Upper lobe of left lung (tissue), 6 donors: Measurements from ENCODE around the gene INPP5D. TPM values are rescaled to one million over a fixed set of nuclear protein-coding genes. Genes with fewer than 3 reads are reported as not detected.

ENCODE experiments used
- ATAC-seq, 2 donors: fragments of 200-7000 bp; cut with Tn5 transposase; one replicate each; pipeline ENCODE4 v1.9.1; 2022; ENCODE audit warnings: mild to moderate bottlenecking in 2 of 2, moderate library complexity in 2 of 2; ENCODE audit not compliant: low FRiP score in 2 of 2
- DNase-seq, 2 donors: peaks; one replicate each; pipeline ENCODE4 v3.0.0-alpha.2; 2019 to 2020
- H3K27ac ChIP-seq, 4 donors: fragments of 200-600 bp; sonication (generic); one replicate each; pipeline ENCODE4 v1.5.1; 2016 to 2019
- H3K27me3 ChIP-seq, 4 donors: fragments of 200-600 bp; sonication (generic); one replicate each; pipeline ENCODE4 v1.5.1; 2017 to 2019
- H3K36me3 ChIP-seq, 4 donors: fragments of 200-600 bp; sonication (generic); one replicate each; pipeline ENCODE4 v1.5.1; 2016 to 2019
- H3K4me1 ChIP-seq, 4 donors: fragments of 200-600 bp; sonication (generic); one replicate each; pipeline ENCODE4 v1.5.1; 2018 to 2019
- H3K4me3 ChIP-seq, 4 donors: fragments of 200-600 bp; sonication (generic); one replicate each; pipeline ENCODE4 v1.5.1; 2017 to 2019; ENCODE audit warnings: mild to moderate bottlenecking in 2 of 4, moderate library complexity in 1 of 4
- H3K9me3 ChIP-seq, 4 donors: fragments of 200-600 bp; sonication (generic); one replicate each; pipeline ENCODE4 v1.5.1; 2018 to 2019
- EP300 ChIP-seq, 4 donors: sonication (generic); formaldehyde crosslinking; IDR thresholded peaks; one replicate each; pipeline ENCODE4 v1.5.1; 2017; ENCODE audit warnings: antibody characterized with exemption in 4 of 4, control low read depth in 2 of 4
- POLR2A ChIP-seq, 4 donors: fragments of 450-650 bp; IDR thresholded peaks; one replicate each; pipeline ENCODE4 v1.5.1; 2016 to 2017; ENCODE audit warnings: antibody characterized with exemption in 4 of 4, mild to moderate bottlenecking in 2 of 4
- POLR2AphosphoS5 ChIP-seq, 2 donors: sonication (generic); formaldehyde crosslinking; IDR thresholded peaks; one replicate each; pipeline ENCODE4 v1.5.1; 2017; ENCODE audit warnings: antibody characterized with exemption in 2 of 2
- WGBS, 2 donors: methylation state at CpG; one replicate each; pipeline ENCODE4 v1.1.5; 2017 to 2018; 5-methylcytosine and 5-hydroxymethylcytosine counted together
- total RNA-seq, 6 donors: library from RNA; depleted of rRNA in 4 of 6; stranded (reverse); fragments of >200 nt in 4 of 6; gene quantifications; one replicate each; pipeline versions ENCODE4 v1.1.0 to v1.2.1, GENCODE V29; 2016 to 2021
- TF ChIP-seq, protein P1 (sequence below), 6 experiments: fragments of 450-650 bp in 4 of 6; fragments of 200-600 bp in 2 of 6; sonication (generic) in 2 of 6; IDR thresholded peaks; one replicate each; pipeline ENCODE4 v1.5.1; 2016 to 2019; ENCODE audit warnings: antibody characterized with exemption in 6 of 6
- donor health status: DM: no; HTN: no; CAD: no; lungs with moderate emphysema.
- donor health status: DM: no; HTN: yes; CAD: no; lungs with severe emphysema.

INPP5D gene
- total RNA-seq, 6 donors from 2014 or later: 17.6 to 243 (median 31.7) TPM

DNA sequence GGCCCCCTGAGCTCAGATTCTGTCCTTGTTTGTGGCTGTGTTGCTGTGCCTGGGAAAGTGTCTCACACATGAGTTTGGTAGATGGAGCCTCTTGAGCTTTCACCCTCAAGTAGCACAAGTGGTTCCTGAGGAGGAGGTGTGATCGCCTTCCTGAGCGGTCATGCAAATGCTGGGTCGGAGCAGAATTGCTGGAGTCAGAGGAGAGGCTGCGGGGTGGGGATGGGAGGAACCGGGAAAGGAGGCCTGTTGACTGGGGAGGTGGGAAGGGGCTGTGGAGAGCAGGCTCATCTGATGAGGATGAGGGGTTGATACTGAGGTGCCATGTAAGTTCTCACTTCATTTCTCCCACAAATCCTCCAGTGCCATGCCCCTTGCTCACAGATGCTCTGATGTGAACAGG, 142.9 kb downstream of the INPP5D start:
- ATAC-seq (no peak), DNase-seq (no peak)
- Histone ChIP-seq H3K4me3 (no peak overlapping the region), H3K27me3 (no peaks in the 10 kb centered on the region), H3K36me3 (peaks cover 4 to 71% (median 21%) of the 10 kb centered on the region in 4 donors), H3K27ac (no peak overlapping the region), H3K9me3 (peaks cover 0 to 8% (median 0%) of the 10 kb centered on the region in 4 donors), H3K4me1 (peaks cover 0 to under 1% (median 0%) of the 10 kb centered on the region in 4 donors)
- 97 to 100% methylated on average over 5 of the region's 5 CpGs for WGBS, 2 donors
- TF ChIP-seq, protein P1, sequence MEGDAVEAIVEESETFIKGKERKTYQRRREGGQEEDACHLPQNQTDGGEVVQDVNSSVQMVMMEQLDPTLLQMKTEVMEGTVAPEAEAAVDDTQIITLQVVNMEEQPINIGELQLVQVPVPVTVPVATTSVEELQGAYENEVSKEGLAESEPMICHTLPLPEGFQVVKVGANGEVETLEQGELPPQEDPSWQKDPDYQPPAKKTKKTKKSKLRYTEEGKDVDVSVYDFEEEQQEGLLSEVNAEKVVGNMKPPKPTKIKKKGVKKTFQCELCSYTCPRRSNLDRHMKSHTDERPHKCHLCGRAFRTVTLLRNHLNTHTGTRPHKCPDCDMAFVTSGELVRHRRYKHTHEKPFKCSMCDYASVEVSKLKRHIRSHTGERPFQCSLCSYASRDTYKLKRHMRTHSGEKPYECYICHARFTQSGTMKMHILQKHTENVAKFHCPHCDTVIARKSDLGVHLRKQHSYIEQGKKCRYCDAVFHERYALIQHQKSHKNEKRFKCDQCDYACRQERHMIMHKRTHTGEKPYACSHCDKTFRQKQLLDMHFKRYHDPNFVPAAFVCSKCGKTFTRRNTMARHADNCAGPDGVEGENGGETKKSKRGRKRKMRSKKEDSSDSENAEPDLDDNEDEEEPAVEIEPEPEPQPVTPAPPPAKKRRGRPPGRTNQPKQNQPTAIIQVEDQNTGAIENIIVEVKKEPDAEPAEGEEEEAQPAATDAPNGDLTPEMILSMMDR (IDR thresholded peaks at IDR 0.05): no peak
- TF ChIP-seq EP300 (IDR thresholded peaks at IDR 0.05) (no peak), POLR2AphosphoS5 (IDR thresholded peaks at IDR 0.05) (no peak), POLR2A (IDR thresholded peaks at IDR 0.05) (no peak)

DNA sequence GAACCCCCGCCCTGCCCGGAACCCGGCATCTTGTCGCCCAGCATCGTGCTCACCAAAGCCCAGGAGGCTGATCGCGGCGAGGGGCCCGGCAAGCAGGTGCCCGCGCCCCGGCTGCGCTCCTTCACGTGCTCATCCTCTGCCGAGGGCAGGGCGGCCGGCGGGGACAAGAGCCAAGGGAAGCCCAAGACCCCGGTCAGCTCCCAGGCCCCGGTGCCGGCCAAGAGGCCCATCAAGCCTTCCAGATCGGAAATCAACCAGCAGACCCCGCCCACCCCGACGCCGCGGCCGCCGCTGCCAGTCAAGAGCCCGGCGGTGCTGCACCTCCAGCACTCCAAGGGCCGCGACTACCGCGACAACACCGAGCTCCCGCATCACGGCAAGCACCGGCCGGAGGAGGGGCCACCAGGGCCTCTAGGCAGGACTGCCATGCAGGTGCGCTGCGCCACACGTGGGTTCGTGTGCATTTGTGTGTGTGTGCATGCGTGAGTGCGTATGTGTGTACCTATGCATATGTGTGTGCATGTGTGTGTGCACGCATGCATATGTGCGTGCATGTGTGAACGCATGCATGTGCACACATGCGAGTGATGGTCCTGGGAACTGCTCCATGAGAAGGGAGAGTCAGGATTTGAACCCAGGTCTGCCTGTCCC, 144.3 kb downstream of the INPP5D start:
- Histone ChIP-seq H3K9me3 (peaks cover 0 to 8% (median 0%) of the 10 kb centered on the region in 4 donors), H3K4me1 (peaks cover 0 to 3% (median 0%) of the 10 kb centered on the region in 4 donors), H3K36me3 (peaks cover 4 to 57% (median 13%) of the 10 kb centered on the region in 4 donors), H3K27me3 (no peaks in the 10 kb centered on the region), H3K27ac (no peak overlapping the region), H3K4me3 (no peak overlapping the region)
- ATAC-seq (no peak), DNase-seq (peak in 1 of 2 donors; percentile 85)
- TF ChIP-seq POLR2AphosphoS5 (IDR thresholded peaks at IDR 0.05) (no peak), EP300 (IDR thresholded peaks at IDR 0.05) (no peak)
- TF ChIP-seq, protein P1 (IDR thresholded peaks at IDR 0.05): no peak
- WGBS, 2 donors: 88 to 90% methylated on average over 10 to 47 of the region's 50 CpGs

DNA sequence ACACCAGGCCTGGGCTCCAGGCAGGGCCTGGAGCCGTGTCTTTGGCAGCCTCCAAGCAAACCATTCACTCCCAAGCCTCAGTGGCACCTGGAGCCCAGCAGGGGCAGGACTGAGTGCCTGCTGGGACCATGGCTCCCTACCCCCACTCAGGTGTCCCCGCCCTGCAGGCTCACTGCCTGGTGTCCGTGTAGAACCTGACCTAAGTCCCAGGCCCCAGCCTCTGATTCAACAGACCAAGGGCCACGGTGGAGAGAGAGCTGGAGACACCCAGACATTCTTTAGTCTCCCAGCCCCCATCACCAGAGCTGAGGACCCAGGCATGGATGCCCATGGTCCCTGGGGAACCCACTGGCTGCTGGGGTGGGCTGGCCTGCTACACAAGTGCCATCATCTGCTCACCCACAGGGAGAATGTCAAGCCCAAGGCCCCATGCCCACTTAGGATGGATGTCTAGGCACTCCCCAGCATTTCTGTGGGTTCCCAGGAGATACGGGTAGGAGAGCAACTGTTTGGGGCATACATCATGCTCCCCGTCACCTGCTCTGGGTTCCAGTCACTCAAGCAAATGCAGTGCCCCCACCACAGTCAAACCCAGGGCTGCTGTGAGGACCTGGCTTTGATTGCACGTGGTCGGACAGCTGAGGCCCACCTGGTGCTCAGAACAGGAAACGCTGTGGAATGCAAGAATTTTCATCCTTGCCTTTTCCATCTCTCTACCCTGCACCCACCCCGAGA, 148.4 kb downstream of the INPP5D start:
- Histone ChIP-seq H3K36me3 (peaks cover 4 to 26% (median 8%) of the 10 kb centered on the region in 4 donors), H3K9me3 (peaks cover 0 to 1% (median 0%) of the 10 kb centered on the region in 4 donors), H3K27ac (no peak overlapping the region), H3K4me1 (peaks cover 9 to 17% (median 12%) of the 10 kb centered on the region in 4 donors), H3K27me3 (no peaks in the 10 kb centered on the region), H3K4me3 (no peak overlapping the region)
- DNase-seq: no peak
- 86 to 87% methylated on average over 7 to 10 of the region's 10 CpGs for WGBS, 2 donors
- TF ChIP-seq POLR2A (IDR thresholded peaks at IDR 0.05) (no peak), POLR2AphosphoS5 (IDR thresholded peaks at IDR 0.05) (no peak), EP300 (IDR thresholded peaks at IDR 0.05) (no peak)
- TF ChIP-seq, protein P1 (IDR thresholded peaks at IDR 0.05): no peak
- ATAC-seq: no peak

DNA sequence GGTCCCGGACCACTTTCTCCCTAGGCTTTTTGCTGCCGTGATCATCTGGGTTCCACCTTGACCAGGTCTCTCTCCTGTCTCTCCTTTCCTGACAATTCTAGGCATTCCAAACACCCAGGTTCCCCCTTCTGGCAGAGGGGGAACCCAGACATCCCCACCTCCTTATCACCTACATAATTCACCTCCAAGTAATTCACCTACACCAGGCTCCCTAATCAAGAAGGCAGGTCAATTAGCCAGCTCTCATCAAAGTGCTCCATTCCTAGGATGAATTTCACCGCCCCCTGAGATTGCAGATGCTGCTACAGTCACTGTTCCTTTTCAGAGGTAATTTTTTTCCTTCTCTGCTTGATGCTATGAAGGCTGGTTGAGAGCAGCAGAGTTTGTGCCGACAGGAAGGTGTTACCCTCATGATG, 149.0 kb downstream of the INPP5D start:
- ATAC-seq (no peak), DNase-seq (no peak)
- Histone ChIP-seq H3K27ac (no peak overlapping the region), H3K4me1 (peaks cover 9 to 17% (median 12%) of the 10 kb centered on the region in 4 donors), H3K36me3 (peaks cover 1 to 20% (median 7%) of the 10 kb centered on the region in 4 donors), H3K9me3 (no peaks in the 10 kb centered on the region), H3K4me3 (no peak overlapping the region), H3K27me3 (no peaks in the 10 kb centered on the region)
- TF ChIP-seq, protein P1 (IDR thresholded peaks at IDR 0.05): no peak
- no peak for TF ChIP-seq POLR2AphosphoS5 (IDR thresholded peaks at IDR 0.05)
- 78 to 83% methylated on average over 4 of the region's 4 CpGs for WGBS, 2 donors
